Cerebellar cortex (tissue), 1 donor: ENCODE measurements around the gene NHEJ1.

Experiments
- DNase-seq: peaks from one replicate; pipeline ENCODE4 v3.0.0-alpha.2; 2015; ENCODE audit warnings: low spot score

NHEJ1 gene

GRCh38 chr2:219123356-219124135 is 37.1 kb downstream of the NHEJ1 start:
- DNase-seq = no peak

- DNase-seq = no peak
Measured at GRCh38 chr2:219122202-219122980, 38.2 kb downstream of the NHEJ1 start.

- DNase-seq = no peak
Measured at GRCh38 chr2:219120082-219120481, 40.5 kb downstream of the NHEJ1 start.

- DNase-seq = peak; percentile 69
Measured at GRCh38 chr2:219119422-219120043, 41.1 kb downstream of the NHEJ1 start.

GRCh38 chr2:219118504-219118903 is 42.1 kb downstream of the NHEJ1 start:
- DNase-seq = no peak

- DNase-seq = no peak
Measured at GRCh38 chr2:219116776-219117646, 43.6 kb downstream of the NHEJ1 start.

- DNase-seq = no peak
Measured at GRCh38 chr2:219112651-219113338, 47.8 kb downstream of the NHEJ1 start.

GRCh38 chr2:219112062-219112406 is 48.6 kb downstream of the NHEJ1 start:
- DNase-seq = no peak

- DNase-seq = no peak
Measured at GRCh38 chr2:219111375-219112061, 49.1 kb downstream of the NHEJ1 start.

GRCh38 chr2:219109471-219109870 is 51.1 kb downstream of the NHEJ1 start:
- DNase-seq = no peak

GRCh38 chr2:219107758-219108157 is 52.9 kb downstream of the NHEJ1 start:
- DNase-seq = no peak

GRCh38 chr2:219106251-219106650 is 54.4 kb downstream of the NHEJ1 start:
- DNase-seq = no peak

GRCh38 chr2:219104107-219105035 is 56.2 kb downstream of the NHEJ1 start:
- DNase-seq = peak; percentile 31

- DNase-seq = no peak
Measured at GRCh38 chr2:219099329-219099728, 61.3 kb downstream of the NHEJ1 start.

GRCh38 chr2:219095406-219095935 is 65.1 kb downstream of the NHEJ1 start:
- DNase-seq = no peak

- no peak for DNase-seq
Measured at GRCh38 chr2:219094171-219094570, 66.4 kb downstream of the NHEJ1 start.

GRCh38 chr2:219090436-219091299 is 69.9 kb downstream of the NHEJ1 start:
- DNase-seq = no peak

- no peak for DNase-seq
Measured at GRCh38 chr2:219089330-219089729, 71.3 kb downstream of the NHEJ1 start.
